ENCODE results near the gene KRT17. TPM values are rescaled to one million over a fixed set of nuclear protein-coding genes. Genes with fewer than 3 reads are reported as not detected.
A peak's percentile ranks its signal among the peaks of the same experiment; 100 is the strongest.

KRT17 gene
- polyA plus RNA-seq, 1 donor from 2014 or later, result not detected

DNA sequence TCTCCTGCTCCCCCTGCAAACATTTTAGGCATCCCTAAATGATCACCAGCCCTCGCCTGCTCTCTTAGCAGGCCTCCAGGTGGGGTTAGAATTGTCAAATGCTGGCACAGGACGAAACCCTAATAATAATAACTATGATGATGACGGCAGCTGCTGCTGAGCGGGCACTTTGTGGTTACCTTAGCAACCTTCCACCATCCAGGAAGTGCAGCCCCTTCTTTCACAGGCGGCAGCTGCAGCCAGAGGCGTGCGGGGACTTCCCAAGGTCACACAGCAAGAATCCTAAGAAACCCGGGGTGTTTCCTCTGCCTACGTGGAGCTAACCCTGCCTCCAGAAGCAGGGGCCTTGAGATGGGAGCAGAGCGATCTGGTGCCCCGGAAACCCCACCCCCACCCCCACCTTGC, 41.9 kb upstream of the KRT17 start:
- Histone ChIP-seq H3K4me2 (ENCODE audit: low read length) (peak overlapping the region; percentile 37), H3K79me2 (replicated peaks; ENCODE audit: insufficient read depth, low read length) (no peaks in the 10 kb centered on the region), H3K9me3 (ENCODE audit: low read length) (no peaks in the 10 kb centered on the region), H3K9me2 (ENCODE audit: insufficient read depth, low read length) (no peaks in the 10 kb centered on the region), H3F3A (ENCODE audit: insufficient read depth, low read length, poor library complexity, severe bottlenecking) (no peaks in the 10 kb centered on the region), H3K27me3 (ENCODE audit: insufficient read depth, low read depth, low read length) (no peaks in the 10 kb centered on the region), H3K4me3 (ENCODE audit: low read length) (peak overlapping the region; percentile 56), H3K27ac (ENCODE audit: low read length) (peak overlapping the region; percentile 87), H3K9ac (ENCODE audit: low read length) (peak overlapping the region; percentile 70), H2AFZ (ENCODE audit: low read depth, low read length) (peak overlapping the region; percentile 17), H3K36me3 (ENCODE audit: insufficient read depth, low read length) (no peaks in the 10 kb centered on the region), H4K20me1 (ENCODE audit: insufficient read depth) (no peaks in the 10 kb centered on the region)
- no peak for TF ChIP-seq EP300 (conservative IDR thresholded peaks at IDR 0.05; ENCODE audit: poor library complexity, severe bottlenecking)
- no peak for TF ChIP-seq EZH2 (IDR thresholded peaks at IDR 0.05; ENCODE audit: borderline replicate concordance, insufficient read depth, low read length, poor library complexity, severe bottlenecking)
- TF ChIP-seq POLR2AphosphoS5 (IDR thresholded peaks at IDR 0.05), result peak; percentile 6
- peak; percentile 47 for TF ChIP-seq SMC3 (conservative IDR thresholded peaks at IDR 0.05; ENCODE audit: poor library complexity)
- TF ChIP-seq, protein P1, sequence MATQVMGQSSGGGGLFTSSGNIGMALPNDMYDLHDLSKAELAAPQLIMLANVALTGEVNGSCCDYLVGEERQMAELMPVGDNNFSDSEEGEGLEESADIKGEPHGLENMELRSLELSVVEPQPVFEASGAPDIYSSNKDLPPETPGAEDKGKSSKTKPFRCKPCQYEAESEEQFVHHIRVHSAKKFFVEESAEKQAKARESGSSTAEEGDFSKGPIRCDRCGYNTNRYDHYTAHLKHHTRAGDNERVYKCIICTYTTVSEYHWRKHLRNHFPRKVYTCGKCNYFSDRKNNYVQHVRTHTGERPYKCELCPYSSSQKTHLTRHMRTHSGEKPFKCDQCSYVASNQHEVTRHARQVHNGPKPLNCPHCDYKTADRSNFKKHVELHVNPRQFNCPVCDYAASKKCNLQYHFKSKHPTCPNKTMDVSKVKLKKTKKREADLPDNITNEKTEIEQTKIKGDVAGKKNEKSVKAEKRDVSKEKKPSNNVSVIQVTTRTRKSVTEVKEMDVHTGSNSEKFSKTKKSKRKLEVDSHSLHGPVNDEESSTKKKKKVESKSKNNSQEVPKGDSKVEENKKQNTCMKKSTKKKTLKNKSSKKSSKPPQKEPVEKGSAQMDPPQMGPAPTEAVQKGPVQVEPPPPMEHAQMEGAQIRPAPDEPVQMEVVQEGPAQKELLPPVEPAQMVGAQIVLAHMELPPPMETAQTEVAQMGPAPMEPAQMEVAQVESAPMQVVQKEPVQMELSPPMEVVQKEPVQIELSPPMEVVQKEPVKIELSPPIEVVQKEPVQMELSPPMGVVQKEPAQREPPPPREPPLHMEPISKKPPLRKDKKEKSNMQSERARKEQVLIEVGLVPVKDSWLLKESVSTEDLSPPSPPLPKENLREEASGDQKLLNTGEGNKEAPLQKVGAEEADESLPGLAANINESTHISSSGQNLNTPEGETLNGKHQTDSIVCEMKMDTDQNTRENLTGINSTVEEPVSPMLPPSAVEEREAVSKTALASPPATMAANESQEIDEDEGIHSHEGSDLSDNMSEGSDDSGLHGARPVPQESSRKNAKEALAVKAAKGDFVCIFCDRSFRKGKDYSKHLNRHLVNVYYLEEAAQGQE (IDR thresholded peaks at IDR 0.05; ENCODE audit: borderline replicate concordance), result peak; percentile 82
- TF ChIP-seq, protein P2, sequence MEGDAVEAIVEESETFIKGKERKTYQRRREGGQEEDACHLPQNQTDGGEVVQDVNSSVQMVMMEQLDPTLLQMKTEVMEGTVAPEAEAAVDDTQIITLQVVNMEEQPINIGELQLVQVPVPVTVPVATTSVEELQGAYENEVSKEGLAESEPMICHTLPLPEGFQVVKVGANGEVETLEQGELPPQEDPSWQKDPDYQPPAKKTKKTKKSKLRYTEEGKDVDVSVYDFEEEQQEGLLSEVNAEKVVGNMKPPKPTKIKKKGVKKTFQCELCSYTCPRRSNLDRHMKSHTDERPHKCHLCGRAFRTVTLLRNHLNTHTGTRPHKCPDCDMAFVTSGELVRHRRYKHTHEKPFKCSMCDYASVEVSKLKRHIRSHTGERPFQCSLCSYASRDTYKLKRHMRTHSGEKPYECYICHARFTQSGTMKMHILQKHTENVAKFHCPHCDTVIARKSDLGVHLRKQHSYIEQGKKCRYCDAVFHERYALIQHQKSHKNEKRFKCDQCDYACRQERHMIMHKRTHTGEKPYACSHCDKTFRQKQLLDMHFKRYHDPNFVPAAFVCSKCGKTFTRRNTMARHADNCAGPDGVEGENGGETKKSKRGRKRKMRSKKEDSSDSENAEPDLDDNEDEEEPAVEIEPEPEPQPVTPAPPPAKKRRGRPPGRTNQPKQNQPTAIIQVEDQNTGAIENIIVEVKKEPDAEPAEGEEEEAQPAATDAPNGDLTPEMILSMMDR (IDR thresholded peaks at IDR 0.05; ENCODE audit: poor library complexity, severe bottlenecking), result no peak
- TF ChIP-seq RAD21 (conservative IDR thresholded peaks at IDR 0.05), result no peak
- no peak for TF ChIP-seq TAF1 (IDR thresholded peaks at IDR 0.05; ENCODE audit: low read depth)
- TF ChIP-seq MXI1 (conservative IDR thresholded peaks at IDR 0.05; ENCODE audit: poor library complexity, severe bottlenecking), result peak; percentile 40

- H3K27ac ChIP-seq (ENCODE audit: low read length), result peak overlapping the region; percentile 87
- peak overlapping the region; percentile 37 for H3K4me2 ChIP-seq (ENCODE audit: low read length)
- H3K9me3 ChIP-seq (ENCODE audit: low read length), result no peaks in the 10 kb centered on the region
- no peaks in the 10 kb centered on the region for H4K20me1 ChIP-seq (ENCODE audit: insufficient read depth)
- H3K4me3 ChIP-seq (ENCODE audit: low read length), result peak overlapping the region; percentile 56
- H2AFZ ChIP-seq (ENCODE audit: low read depth, low read length), result peak overlapping the region; percentile 81
- H3K36me3 ChIP-seq (ENCODE audit: insufficient read depth, low read length), result no peaks in the 10 kb centered on the region
- no peaks in the 10 kb centered on the region for H3F3A ChIP-seq (ENCODE audit: insufficient read depth, low read length, poor library complexity, severe bottlenecking)
- no peaks in the 10 kb centered on the region for H3K27me3 ChIP-seq (ENCODE audit: insufficient read depth, low read depth, low read length)
- peak overlapping the region; percentile 70 for H3K9ac ChIP-seq (ENCODE audit: low read length)
- no peaks in the 10 kb centered on the region for H3K9me2 ChIP-seq (ENCODE audit: insufficient read depth, low read length)
- no peak for TF ChIP-seq TAF1 (IDR thresholded peaks at IDR 0.05; ENCODE audit: low read depth)
- TF ChIP-seq, protein P1 (IDR thresholded peaks at IDR 0.05; ENCODE audit: borderline replicate concordance), result no peak
- TF ChIP-seq, protein P2 (IDR thresholded peaks at IDR 0.05; ENCODE audit: poor library complexity, severe bottlenecking), result peak; percentile 99
- peak; percentile 83 for TF ChIP-seq SMC3 (conservative IDR thresholded peaks at IDR 0.05; ENCODE audit: poor library complexity)
- TF ChIP-seq POLR2AphosphoS5 (IDR thresholded peaks at IDR 0.05), result peak; percentile 87
- TF ChIP-seq MXI1 (conservative IDR thresholded peaks at IDR 0.05; ENCODE audit: poor library complexity, severe bottlenecking), result no peak
- TF ChIP-seq EZH2 (IDR thresholded peaks at IDR 0.05; ENCODE audit: borderline replicate concordance, insufficient read depth, low read length, poor library complexity, severe bottlenecking), result no peak
- peak; percentile 70 for TF ChIP-seq RAD21 (conservative IDR thresholded peaks at IDR 0.05)
- TF ChIP-seq EP300 (conservative IDR thresholded peaks at IDR 0.05; ENCODE audit: poor library complexity, severe bottlenecking), result no peak
- no peaks in the 10 kb centered on the region for H3K79me2 ChIP-seq (replicated peaks; ENCODE audit: insufficient read depth, low read length)
Observed at GRCh38 chr17:41665566-41666236, 41.3 kb upstream of the KRT17 start.

Measured in neural cell (in vitro differentiated cells).